H1 (cell line): Measurements from ENCODE around the gene NLGN4X. TPM values are rescaled to one million over a fixed set of nuclear protein-coding genes. Genes with fewer than 3 reads are reported as not detected.

Source experiments
- CTCF ChIA-PET: fragments of 300-600 bp; sonication (Branson Sonifier 250); formaldehyde crosslinking; loops from one replicate; lab custom pipeline; 2021; ENCODE audit not compliant: partially characterized antibody; lab: Charles Lee
- POLR2A ChIA-PET: fragments of 300-600 bp; sonication (Branson Sonifier 250); formaldehyde crosslinking; loops from one replicate; lab custom pipeline; 2021; ENCODE audit warnings: inconsistent platforms; ENCODE audit not compliant: partially characterized antibody; lab: Charles Lee
- DNase-seq, 2 experiments: peaks; one replicate each; pipeline versions ENCODE4 v3.0.0 to v3.0.0-alpha.2; 2010 to 2022; ENCODE audit warnings: low spot score in 2 of 2, low read depth in 1 of 2, mixed read lengths in 1 of 2
- FAIRE-seq: peaks from 2 replicates; lab custom pipeline; 2011; peaks lifted over from hg19 to GRCh38; lab: Jason Lieb, UNC
- H2AFZ ChIP-seq: 2 replicates; pipeline ENCODE4 v1.8.1; 2012; ENCODE audit warnings: low read length, inconsistent platforms
- H2AK5ac ChIP-seq: 2 replicates; pipeline ENCODE4 v1.6.1; 2013; ENCODE audit warnings: low read depth, low read length
- H2BK120ac ChIP-seq: replicated peaks from 2 replicates; pipeline ENCODE3; 2013; ENCODE audit warnings: low read depth, low read length, inconsistent platforms
- H2BK12ac ChIP-seq: 2 replicates; pipeline ENCODE4 v1.6.1; 2013; ENCODE audit warnings: low read depth, low read length
- H2BK15ac ChIP-seq: 2 replicates; pipeline ENCODE4 v1.6.1; 2013; ENCODE audit warnings: low read length
- H2BK20ac ChIP-seq: 2 replicates; pipeline ENCODE4 v1.6.1; 2013; ENCODE audit warnings: low read length
- H2BK5ac ChIP-seq: 2 replicates; pipeline ENCODE4 v1.6.1; 2013; ENCODE audit warnings: low read depth, low read length
- H3K14ac ChIP-seq: 2 replicates; pipeline ENCODE4 v1.6.1; 2013; ENCODE audit warnings: inconsistent platforms; ENCODE audit not compliant: insufficient read length
- H3K18ac ChIP-seq: 2 replicates; pipeline ENCODE4 v1.6.1; 2013; ENCODE audit warnings: low read length; ENCODE audit errors: extremely low read depth
- H3K23ac ChIP-seq: 2 replicates; pipeline ENCODE4 v1.6.1; 2013; ENCODE audit warnings: inconsistent platforms; ENCODE audit not compliant: insufficient read length
- H3K23me2 ChIP-seq: 2 replicates; pipeline ENCODE4 v1.6.1; 2013; ENCODE audit warnings: low read depth, low read length
- H3K27ac ChIP-seq: 2 replicates; pipeline ENCODE4 v1.6.1; 2011; ENCODE audit warnings: low read depth, low read length, inconsistent platforms
- H3K27me3 ChIP-seq, 4 experiments: replicated peaks in 1 of 4; 1 replicate in 1 of 4; 2 replicates in 3 of 4; pipeline versions ENCODE4 v1.6.1 to v1.8.1; 2011 to 2013; ENCODE audit warnings: low read length in 3 of 4, mild to moderate bottlenecking in 3 of 4, inconsistent platforms in 2 of 4, mixed read lengths in 2 of 4, moderate library complexity in 1 of 4; ENCODE audit not compliant: control insufficient read depth in 3 of 4, insufficient read depth in 3 of 4; ENCODE audit errors: extremely low read depth in 1 of 4
- H3K36me3 ChIP-seq, 4 experiments: 2 replicates each; pipeline versions ENCODE4 v1.6.1 to v1.8.1; 2011 to 2013; ENCODE audit warnings: mild to moderate bottlenecking in 4 of 4, low read length in 3 of 4, moderate library complexity in 2 of 4, control low read depth in 1 of 4, inconsistent platforms in 1 of 4; ENCODE audit not compliant: insufficient read depth in 4 of 4, control insufficient read depth in 2 of 4
- H3K4ac ChIP-seq: replicated peaks from 2 replicates; pipeline ENCODE3; 2013; ENCODE audit warnings: low read length, low read depth, mixed read lengths, inconsistent platforms; ENCODE audit not compliant: insufficient read length
- H3K4me1 ChIP-seq, 4 experiments: replicated peaks in 1 of 4; 1 replicate in 1 of 4; 2 replicates in 3 of 4; pipeline versions ENCODE4 v1.6.1 to v1.8.1; 2011 to 2013; ENCODE audit warnings: low read length in 3 of 4, inconsistent platforms in 2 of 4, mixed read lengths in 1 of 4; ENCODE audit not compliant: insufficient read depth in 4 of 4, control insufficient read depth in 3 of 4
- H3K4me2 ChIP-seq, 2 experiments: 2 replicates each; pipeline versions ENCODE4 v1.6.1 to v1.8.1; 2011 to 2013; ENCODE audit warnings: low read depth in 2 of 2, low read length in 2 of 2, control low read depth in 1 of 2, inconsistent platforms in 1 of 2, mild to moderate bottlenecking in 1 of 2; ENCODE audit not compliant: insufficient read depth in 1 of 2
- H3K4me3 ChIP-seq, 4 experiments: fragments of 200-600, 300-600 bp in 1 of 4; sonication (generic), shearing (Covaris generic), sonication (Bioruptor Twin) in 1 of 4; 2 replicates each; pipeline versions ENCODE4 v1.5.1 to v1.8.1; 2011 to 2016; ENCODE audit warnings: low read length in 4 of 4, low read depth in 3 of 4, control low read depth in 2 of 4, inconsistent platforms in 2 of 4, mild to moderate bottlenecking in 2 of 4, mixed read lengths in 1 of 4, moderate library complexity in 1 of 4; ENCODE audit not compliant: insufficient read depth in 2 of 4; ENCODE audit errors: extremely low read depth in 1 of 4
- H3K56ac ChIP-seq: replicated peaks from 2 replicates; pipeline ENCODE3; 2013; ENCODE audit warnings: low read depth, mild to moderate bottlenecking, mixed read lengths, low read length, inconsistent platforms; ENCODE audit not compliant: insufficient read length
- H3K79me1 ChIP-seq: 2 replicates; pipeline ENCODE4 v1.6.1; 2013; ENCODE audit warnings: low read depth, low read length, control low read depth
- H3K79me2 ChIP-seq, 2 experiments: 2 replicates each; pipeline versions ENCODE4 v1.6.1 to v1.8.1; 2012 to 2013; ENCODE audit warnings: low read length in 2 of 2, mild to moderate bottlenecking in 2 of 2, inconsistent platforms in 1 of 2; ENCODE audit not compliant: insufficient read depth in 2 of 2, control insufficient read depth in 1 of 2
- H3K9ac ChIP-seq, 4 experiments: replicated peaks in 1 of 4; 1 replicate in 1 of 4; 2 replicates in 3 of 4; pipeline versions ENCODE4 v1.6.1 to v1.8.1; 2011 to 2013; ENCODE audit warnings: low read depth in 3 of 4, low read length in 3 of 4, control low read depth in 2 of 4, mild to moderate bottlenecking in 2 of 4, moderate library complexity in 2 of 4, inconsistent platforms in 1 of 4; ENCODE audit errors: extremely low read depth in 1 of 4
- H3K9me3 ChIP-seq, 2 experiments: 2 replicates each; pipeline versions ENCODE4 v1.6.1 to v1.8.1; 2012 to 2013; ENCODE audit warnings: mild to moderate bottlenecking in 2 of 2, moderate library complexity in 2 of 2, control low read depth in 1 of 2, inconsistent platforms in 1 of 2, low read depth in 1 of 2, low read length in 1 of 2, mixed read lengths in 1 of 2; ENCODE audit not compliant: insufficient read depth in 2 of 2
- H4K20me1 ChIP-seq, 2 experiments: replicated peaks in 1 of 2; 2 replicates each; pipeline versions ENCODE3 to v1.8.1; 2011 to 2013; ENCODE audit warnings: inconsistent platforms in 2 of 2, low read length in 2 of 2, mild to moderate bottlenecking in 1 of 2; ENCODE audit not compliant: insufficient read depth in 2 of 2, control insufficient read depth in 1 of 2
- H4K5ac ChIP-seq: 2 replicates; pipeline ENCODE4 v1.6.1; 2013; ENCODE audit warnings: low read length, low read depth, mixed read lengths, inconsistent platforms; ENCODE audit not compliant: insufficient read length
- H4K8ac ChIP-seq: 2 replicates; pipeline ENCODE4 v1.8.0; 2013; ENCODE audit warnings: mild to moderate bottlenecking, moderate library complexity, low read length, inconsistent platforms; ENCODE audit not compliant: insufficient read depth; ENCODE audit errors: extremely low read depth
- H4K91ac ChIP-seq: replicated peaks from 2 replicates; pipeline ENCODE3; 2013; ENCODE audit warnings: low read length, mixed read lengths, inconsistent platforms; ENCODE audit not compliant: insufficient read length
- CBX5 ChIP-seq: fragments of 300-800, 300-1000 bp; sonication (generic); IDR thresholded peaks from 2 replicates; pipeline ENCODE4 v1.7.1; 2016; ENCODE audit warnings: antibody characterized with exemption, low read length, low read depth
- CHD1 ChIP-seq: IDR thresholded peaks from 2 replicates; pipeline ENCODE4 v1.6.1; 2012; ENCODE audit warnings: low read depth, low read length, improper control_type of control experiment
- CREB1 ChIP-seq: IDR thresholded peaks from 2 replicates; pipeline ENCODE4 v1.6.1; 2012; ENCODE audit warnings: inconsistent platforms
- EGR1 ChIP-seq: IDR thresholded peaks from 2 replicates; pipeline ENCODE4 v1.6.1; 2011; ENCODE audit warnings: low read depth, low read length, borderline replicate concordance
- GABPA ChIP-seq: IDR thresholded peaks from 2 replicates; pipeline ENCODE4 v1.6.1; 2011; ENCODE audit warnings: mild to moderate bottlenecking, low read length, moderate library complexity, borderline replicate concordance; ENCODE audit not compliant: insufficient read depth
- HDAC2 ChIP-seq, 2 experiments: fragments of 300-600 bp in 1 of 2; sonication (generic) in 1 of 2; IDR thresholded peaks; 2 replicates each; pipeline ENCODE4 v1.6.1; 2011 to 2012; ENCODE audit warnings: low read depth in 2 of 2, low read length in 2 of 2, mild to moderate bottlenecking in 2 of 2, moderate library complexity in 2 of 2, borderline replicate concordance in 1 of 2, inconsistent platforms in 1 of 2
- MAFK ChIP-seq: IDR thresholded peaks from 2 replicates; pipeline ENCODE4 v1.6.1; 2012; ENCODE audit warnings: low read depth, mild to moderate bottlenecking, improper control_type of control experiment, low read length
- RAD21 ChIP-seq, 2 experiments: IDR thresholded peaks in 1 of 2; conservative IDR thresholded peaks in 1 of 2; 2 replicates each; pipeline ENCODE4 v1.6.1; 2011; ENCODE audit warnings: low read depth in 2 of 2, low read length in 2 of 2, improper control_type of control experiment in 1 of 2, inconsistent platforms in 1 of 2, mild to moderate bottlenecking in 1 of 2, moderate library complexity in 1 of 2
- SIRT6 ChIP-seq: IDR thresholded peaks from one replicate; pipeline ENCODE4 v1.7.1; 2012; ENCODE audit warnings: low read length, inconsistent platforms
- SP1 ChIP-seq: IDR thresholded peaks from 2 replicates; pipeline ENCODE4 v1.6.1; 2011; ENCODE audit warnings: low read depth, low read length
- SRF ChIP-seq: IDR thresholded peaks from 2 replicates; pipeline ENCODE4 v1.6.1; 2011; ENCODE audit warnings: mild to moderate bottlenecking, low read depth, low read length, moderate library complexity
- WGBS, 2 experiments: shearing (Covaris generic) in 1 of 2; methylation state at CpG; one replicate each; pipeline versions ENCODE4 v1.1.6 to v1.1.7; 2013 to 2015; ENCODE audit warnings: low lambda C conversion rate in 2 of 2, mixed read lengths in 2 of 2, inconsistent platforms in 1 of 2, low coverage in 1 of 2, missing lambda C conversion rate in 1 of 2; ENCODE audit not compliant: insufficient replicate concordance in 2 of 2, insufficient coverage in 1 of 2, insufficient read length in 1 of 2; ENCODE audit errors: extremely low coverage in 1 of 2, missing lambda C conversion rate in 1 of 2; 5-methylcytosine and 5-hydroxymethylcytosine counted together
- polyA plus RNA-seq, 7 experiments: library from polyadenylated mRNA; depleted of rRNA in 3 of 7; stranded (reverse) in 5 of 7; unstranded in 2 of 7; fragments of >200 nt in 5 of 7; fragments of 200-250 nt in 2 of 7; gene quantifications; 1 replicate in 5 of 7; 2 replicates in 1 of 7; 4 replicates in 1 of 7; pipeline versions ENCODE4 v1.2.1 to v1.2.3, GENCODE V29; 2011 to 2013; ENCODE audit warnings: missing spikeins in 2 of 7, mixed read lengths in 2 of 7
- total RNA-seq: library from RNA; stranded (reverse); fragmentation: NEBNext Ultra II Directional; extraction: Animal tissue kit (Norgen Biotek cat#: 25700); gene quantifications from 2 replicates; pipeline ENCODE4 v1.2.1, GENCODE V29; 2021
- TF ChIP-seq, protein P1 (sequence below): IDR thresholded peaks from 2 replicates; pipeline ENCODE4 v1.6.1; 2012; ENCODE audit warnings: inconsistent platforms

Gene NLGN4X
- total and polyA plus RNA-seq, 2 of the 8 experiments (the other 6 are each of a cell fraction or from before 2014, with no cell fraction given), result 104 to 124 TPM

DNA sequence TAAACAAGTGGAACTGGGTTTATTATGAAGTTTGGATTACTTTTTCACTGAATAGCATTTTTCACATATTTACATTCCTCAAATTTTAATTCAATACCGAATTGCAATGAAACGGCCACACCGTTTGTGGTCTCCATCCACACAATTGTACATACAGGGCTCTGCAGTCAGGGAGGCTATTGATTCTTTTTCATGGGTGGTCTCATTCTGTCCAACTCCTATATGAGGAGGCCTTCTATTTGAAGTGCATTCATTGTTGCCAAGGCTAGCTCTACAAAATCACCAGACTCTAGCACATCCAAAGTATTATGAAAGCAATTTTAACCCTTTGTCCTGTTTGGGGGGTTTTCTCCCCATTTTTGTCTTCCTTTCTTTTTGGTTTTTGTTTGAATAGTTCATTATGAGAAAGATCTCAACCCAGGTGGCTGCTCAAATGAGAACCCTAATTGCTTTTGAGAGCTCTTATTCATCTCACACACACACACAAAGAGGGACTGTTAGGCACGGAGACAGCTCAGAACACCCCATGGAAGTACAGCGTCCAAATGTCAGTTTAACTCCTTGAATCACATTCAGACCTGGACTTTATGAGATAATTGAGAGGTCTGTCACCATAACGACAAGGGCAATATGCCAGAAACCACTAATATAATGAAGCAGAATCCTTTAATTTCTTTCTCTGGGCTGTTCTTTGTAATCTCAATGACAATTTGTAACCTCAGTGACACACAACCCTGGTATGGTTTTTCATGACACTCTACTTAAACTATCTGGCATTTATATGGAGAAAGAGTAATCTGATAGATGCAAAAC, 79.4 kb downstream of the NLGN4X start:
- Histone ChIP-seq H2AK5ac (no peak overlapping the region), H2BK12ac (no peak overlapping the region), H3K4me3 (no peak overlapping the region), H3K14ac (no peak overlapping the region), H2BK5ac (no peak overlapping the region), H4K20me1 (peaks cover 0 to 8% of the 10 kb centered on the region in 2 experiments), H2BK20ac (no peak overlapping the region), H3K27me3 (no peaks in the 10 kb centered on the region), H3K9me3 (no peaks in the 10 kb centered on the region), H3K4ac (no peak overlapping the region), H3K4me2 (no peak overlapping the region), H2BK15ac (no peak overlapping the region), H3K23ac (no peak overlapping the region), H3K4me1 (no peaks in the 10 kb centered on the region), H3K79me2 (peaks cover 0 to 100% of the 10 kb centered on the region in 2 experiments; a peak in 2 of 4 replicates), H2AFZ (no peak overlapping the region), H2BK120ac (no peak overlapping the region), H3K36me3 (peaks cover 0 to 6% (median 2%) of the 10 kb centered on the region in 4 experiments; a peak in 3 of 8 replicates), H3K18ac (no peak overlapping the region), H3K23me2 (no peaks in the 10 kb centered on the region), H4K91ac (no peak overlapping the region), H3K79me1 (no peaks in the 10 kb centered on the region), H4K5ac (no peak overlapping the region), H4K8ac (no peak overlapping the region), H3K27ac (no peak overlapping the region), H3K56ac (no peak overlapping the region), H3K9ac (no peak overlapping the region)
- ChIA-PET CTCF (no interaction called here), POLR2A (no interaction called here)
- DNase-seq (no peak), FAIRE-seq (no peak)
- WGBS, 2 experiments, result 93% methylated on average over 6 of the region's 6 CpGs; no CpG with 5 or more reads in 1 of the 2 experiments
- TF ChIP-seq SP1 (no peak), CHD1 (no peak), CREB1 (no peak), RAD21 (IDR thresholded peaks at IDR 0.05 in 1 of 2, conservative IDR thresholded peaks at IDR 0.05 in 1 of 2; ENCODE audit: low read depth in 2 of 2, low read length in 2 of 2) (no peak), MAFK (no peak), SIRT6 (no peak), GABPA (no peak), CBX5 (no peak), SRF (no peak), EGR1 (no peak), HDAC2 (IDR thresholded peaks at IDR 0.05; ENCODE audit: borderline replicate concordance in 1 of 2, low read depth in 2 of 2, low read length in 2 of 2) (no peak)
- TF ChIP-seq, protein P1, sequence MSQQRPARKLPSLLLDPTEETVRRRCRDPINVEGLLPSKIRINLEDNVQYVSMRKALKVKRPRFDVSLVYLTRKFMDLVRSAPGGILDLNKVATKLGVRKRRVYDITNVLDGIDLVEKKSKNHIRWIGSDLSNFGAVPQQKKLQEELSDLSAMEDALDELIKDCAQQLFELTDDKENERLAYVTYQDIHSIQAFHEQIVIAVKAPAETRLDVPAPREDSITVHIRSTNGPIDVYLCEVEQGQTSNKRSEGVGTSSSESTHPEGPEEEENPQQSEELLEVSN, result no peak
